ENCODE measurements around the gene HSD3B7. TPM values are rescaled to one million over a fixed set of nuclear protein-coding genes. Genes with fewer than 3 reads are reported as not detected.

HSD3B7 gene
- total RNA-seq, 2 experiments from 2014 or later = 0.69 to 0.98 TPM

- Mint-ChIP-seq H3K4me1 (ENCODE audit: low read depth) (peaks cover 11% of the 10 kb centered on the region), H3K9me3 (no peaks in the 10 kb centered on the region), H3K27me3 (ENCODE audit: low read depth) (no peaks in the 10 kb centered on the region), H3K4me3 (peak overlapping the region; percentile 49), H3K36me3 (ENCODE audit: low read depth) (no peaks in the 10 kb centered on the region), H3K27ac (no peak overlapping the region)
- CTCF ChIA-PET = interaction anchor here (2.4 kb wide), 1 partner anchor 14 kb away, joined by 12 read pairs; the partner anchor contains the start of gene HSD3B7
- DNase-seq = no peak
- intact Hi-C loops (cut with micrococcal nuclease) = loop anchor here (1.0 to 5.0 kb wide), 3 partner anchors 35 to 459 kb away; partner anchors contain the start of genes ARMC5 and STX4
Measured at GRCh38 chr16:30997725-30998711, 13.0 kb downstream of the HSD3B7 start.

- Mint-ChIP-seq H3K4me3 (no peak overlapping the region), H3K4me1 (ENCODE audit: low read depth) (peaks cover 11% of the 10 kb centered on the region), H3K27me3 (ENCODE audit: low read depth) (no peaks in the 10 kb centered on the region), H3K36me3 (ENCODE audit: low read depth) (no peaks in the 10 kb centered on the region), H3K9me3 (no peaks in the 10 kb centered on the region), H3K27ac (no peak overlapping the region)
- no peak for DNase-seq
- CTCF ChIA-PET = interaction anchor here (2.4 kb wide), 1 partner anchor 15 kb away, joined by 12 read pairs; the partner anchor contains the start of gene HSD3B7
- intact Hi-C loops (cut with micrococcal nuclease) = loop anchor here (5.0 kb wide), 1 partner anchor 458 kb away; the partner anchor contains the start of gene ARMC5
Measured at GRCh38 chr16:30998852-30999761, 14.1 kb downstream of the HSD3B7 start.

- H3K9me3 Mint-ChIP-seq = no peaks in the 10 kb centered on the region
- H3K27me3 Mint-ChIP-seq (ENCODE audit: low read depth) = no peaks in the 10 kb centered on the region
- intact Hi-C loops (cut with micrococcal nuclease) = no loop called here
- no peak for DNase-seq
- H3K27ac Mint-ChIP-seq = no peak overlapping the region
- H3K36me3 Mint-ChIP-seq (ENCODE audit: low read depth) = no peaks in the 10 kb centered on the region
- no peak overlapping the region for H3K4me3 Mint-ChIP-seq
- CTCF ChIA-PET = interaction anchor here (0.5 to 1.0 kb wide), 2 partner anchors 100 to 142 kb away, joined by 3 read pairs; no protein-coding TSS in a partner anchor
- H3K4me1 Mint-ChIP-seq (ENCODE audit: low read depth) = peaks cover 8% of the 10 kb centered on the region
Measured at GRCh38 chr16:31000671-31001382, 15.8 kb downstream of the HSD3B7 start.

- DNase-seq = no peak
- H3K9me3 Mint-ChIP-seq = no peaks in the 10 kb centered on the region
- H3K4me3 Mint-ChIP-seq = no peak overlapping the region
- H3K4me1 Mint-ChIP-seq (ENCODE audit: low read depth) = peaks cover 3% of the 10 kb centered on the region
- intact Hi-C loops (cut with micrococcal nuclease) = no loop called here
- no peak overlapping the region for H3K27ac Mint-ChIP-seq
- CTCF ChIA-PET = interaction anchor here (0.5 kb wide), 1 partner anchor 99 kb away, joined by 3 read pairs; no protein-coding TSS in a partner anchor
- no peaks in the 10 kb centered on the region for H3K27me3 Mint-ChIP-seq (ENCODE audit: low read depth)
- no peaks in the 10 kb centered on the region for H3K36me3 Mint-ChIP-seq (ENCODE audit: low read depth)
Measured at GRCh38 chr16:31001507-31002249, 16.7 kb downstream of the HSD3B7 start.

GRCh38 chr16:31002250-31002700 is 17.3 kb downstream of the HSD3B7 start:
- Mint-ChIP-seq H3K36me3 (ENCODE audit: low read depth) (no peaks in the 10 kb centered on the region), H3K27me3 (ENCODE audit: low read depth) (no peaks in the 10 kb centered on the region), H3K9me3 (no peaks in the 10 kb centered on the region), H3K4me3 (no peak overlapping the region), H3K4me1 (ENCODE audit: low read depth) (no peaks in the 10 kb centered on the region), H3K27ac (no peak overlapping the region)
- intact Hi-C loops (cut with micrococcal nuclease) = no loop called here
- CTCF ChIA-PET = no interaction called here
- no peak for DNase-seq

- Mint-ChIP-seq H3K27ac (no peak overlapping the region), H3K4me3 (no peak overlapping the region), H3K36me3 (ENCODE audit: low read depth) (no peaks in the 10 kb centered on the region), H3K4me1 (ENCODE audit: low read depth) (no peaks in the 10 kb centered on the region), H3K27me3 (ENCODE audit: low read depth) (no peaks in the 10 kb centered on the region), H3K9me3 (no peaks in the 10 kb centered on the region)
- CTCF ChIA-PET = no interaction called here
- intact Hi-C loops (cut with micrococcal nuclease) = no loop called here
- DNase-seq = no peak
Measured at GRCh38 chr16:31002862-31003341, 17.9 kb downstream of the HSD3B7 start.

- CTCF ChIA-PET = no interaction called here
- no peaks in the 10 kb centered on the region for H3K4me1 Mint-ChIP-seq (ENCODE audit: low read depth)
- no peaks in the 10 kb centered on the region for H3K9me3 Mint-ChIP-seq
- no peak overlapping the region for H3K27ac Mint-ChIP-seq
- DNase-seq = no peak
- no peak overlapping the region for H3K4me3 Mint-ChIP-seq
- no peaks in the 10 kb centered on the region for H3K36me3 Mint-ChIP-seq (ENCODE audit: low read depth)
- no peaks in the 10 kb centered on the region for H3K27me3 Mint-ChIP-seq (ENCODE audit: low read depth)
- intact Hi-C loops (cut with micrococcal nuclease) = no loop called here
Measured at GRCh38 chr16:31003744-31004143, 18.7 kb downstream of the HSD3B7 start.

- Mint-ChIP-seq H3K4me3 (no peak overlapping the region), H3K27ac (no peak overlapping the region), H3K36me3 (ENCODE audit: low read depth) (no peaks in the 10 kb centered on the region), H3K4me1 (ENCODE audit: low read depth) (peaks cover under 1% of the 10 kb centered on the region), H3K9me3 (no peaks in the 10 kb centered on the region), H3K27me3 (ENCODE audit: low read depth) (no peaks in the 10 kb centered on the region)
- DNase-seq = no peak
- intact Hi-C loops (cut with micrococcal nuclease) = no loop called here
- CTCF ChIA-PET = interaction anchor here (1.6 kb wide), 1 partner anchor 20 kb away, joined by 5 read pairs; the partner anchor contains the start of gene HSD3B7
Measured at GRCh38 chr16:31004658-31005057, 19.7 kb downstream of the HSD3B7 start.

- Mint-ChIP-seq H3K36me3 (ENCODE audit: low read depth) (no peaks in the 10 kb centered on the region), H3K4me3 (no peak overlapping the region), H3K4me1 (ENCODE audit: low read depth) (peaks cover 5% of the 10 kb centered on the region), H3K27me3 (ENCODE audit: low read depth) (no peaks in the 10 kb centered on the region), H3K27ac (no peak overlapping the region), H3K9me3 (no peaks in the 10 kb centered on the region)
- CTCF ChIA-PET = interaction anchor here (1.6 kb wide), 1 partner anchor 20 kb away, joined by 5 read pairs; the partner anchor contains the start of gene HSD3B7
- intact Hi-C loops (cut with micrococcal nuclease) = no loop called here
- DNase-seq = no peak
Measured at GRCh38 chr16:31005350-31006085, 20.5 kb downstream of the HSD3B7 start.

GRCh38 chr16:31006086-31006385 is 21.0 kb downstream of the HSD3B7 start:
- Mint-ChIP-seq H3K36me3 (ENCODE audit: low read depth) (no peaks in the 10 kb centered on the region), H3K4me1 (ENCODE audit: low read depth) (peaks cover 8% of the 10 kb centered on the region), H3K27me3 (ENCODE audit: low read depth) (no peaks in the 10 kb centered on the region), H3K9me3 (no peaks in the 10 kb centered on the region), H3K27ac (no peak overlapping the region), H3K4me3 (no peak overlapping the region)
- no peak for DNase-seq
- CTCF ChIA-PET = no interaction called here
- intact Hi-C loops (cut with micrococcal nuclease) = no loop called here

- no peaks in the 10 kb centered on the region for H3K9me3 Mint-ChIP-seq
- no peak overlapping the region for H3K27ac Mint-ChIP-seq
- peaks cover 12% of the 10 kb centered on the region for H3K4me1 Mint-ChIP-seq (ENCODE audit: low read depth)
- no peaks in the 10 kb centered on the region for H3K36me3 Mint-ChIP-seq (ENCODE audit: low read depth)
- intact Hi-C loops (cut with micrococcal nuclease) = no loop called here
- DNase-seq = no peak
- H3K4me3 Mint-ChIP-seq = no peak overlapping the region
- CTCF ChIA-PET = no interaction called here
- no peaks in the 10 kb centered on the region for H3K27me3 Mint-ChIP-seq (ENCODE audit: low read depth)
Measured at GRCh38 chr16:31006589-31006988, 21.6 kb downstream of the HSD3B7 start.
